ENCODE results near the gene GIMAP6. TPM values are rescaled to one million over a fixed set of nuclear protein-coding genes. Genes with fewer than 3 reads are reported as not detected.

Gene GIMAP6
- total and polyA plus RNA-seq, 2 of the 13 experiments (the other 11 are each of a cell fraction or from before 2014, with no cell fraction given): not detected

GRCh38 chr7:150648353-150649079 is 16.3 kb upstream of the GIMAP6 start:
- ATAC-seq (no peak), FAIRE-seq (no peak), DNase-seq (ENCODE audit: low spot score) (no peak)
- CTCF ChIA-PET (ENCODE audit: low intra/inter-chr PET ratio, low total read pairs): no interaction called here
- POLR2A ChIA-PET: no interaction called here
- Histone ChIP-seq H3K4me1 (ENCODE audit: insufficient read depth, low read length) (no peaks in the 10 kb centered on the region), H4K20me1 (ENCODE audit: insufficient read depth, low read length) (no peaks in the 10 kb centered on the region), H3K36me3 (replicated peaks in 1 of 2; ENCODE audit: control insufficient read depth in 1 of 2, insufficient read depth in 2 of 2, low read length in 2 of 2) (no peaks in the 10 kb centered on the region), H2AFZ (ENCODE audit: low read length) (no peak overlapping the region), H3K4me3 (replicated peaks in 1 of 3; ENCODE audit: insufficient read depth in 1 of 3, low read depth in 2 of 3, low read length in 3 of 3) (no peak overlapping the region), H3K9ac (ENCODE audit: insufficient read depth, low read depth, low read length) (no peak overlapping the region), H3K79me2 (ENCODE audit: insufficient read depth, low read length) (no peaks in the 10 kb centered on the region), H3K27ac (ENCODE audit: extremely low read length, insufficient read depth, low read length) (no peak overlapping the region), H3K4me2 (ENCODE audit: low read depth, low read length) (no peak overlapping the region), H3K9me3 (ENCODE audit: low read length) (no peaks in the 10 kb centered on the region), H3K27me3 (ENCODE audit: control insufficient read depth in 1 of 2, insufficient read depth in 2 of 2, low read length in 2 of 2) (no peaks in the 10 kb centered on the region)
- intact Hi-C loops (cut with micrococcal nuclease; ENCODE audit: unreplicated experiment): no loop called here
- TF ChIP-seq THRA (CRISPR knock-in tag; IDR thresholded peaks at IDR 0.05; ENCODE audit: borderline replicate concordance) (no peak), MED13 (CRISPR knock-in tag; IDR thresholded peaks at IDR 0.05) (no peak)
- in situ Hi-C loops (cut with HindIII; ENCODE audit: extremely low pct_ligation_motif_present, low pct_unique_long_range_greater_than_20kb): no loop called here
- BruUV-seq (replicated peaks): no TSS peak
- WGBS (ENCODE audit: low lambda C conversion rate): 23% methylated on average over 3 of the region's 3 CpGs

GRCh38 chr7:150645259-150646020 is 13.3 kb upstream of the GIMAP6 start:
- H3K9ac ChIP-seq (ENCODE audit: insufficient read depth, low read depth, low read length): no peak overlapping the region
- WGBS (ENCODE audit: low lambda C conversion rate): 15% methylated on average over 6 of the region's 6 CpGs
- in situ Hi-C loops (cut with HindIII; ENCODE audit: extremely low pct_ligation_motif_present, low pct_unique_long_range_greater_than_20kb): no loop called here
- H3K79me2 ChIP-seq (ENCODE audit: insufficient read depth, low read length): no peaks in the 10 kb centered on the region
- H3K9me3 ChIP-seq (ENCODE audit: low read length): no peaks in the 10 kb centered on the region
- POLR2A ChIA-PET: no interaction called here
- H3K27me3 ChIP-seq (ENCODE audit: control insufficient read depth in 1 of 2, insufficient read depth in 2 of 2, low read length in 2 of 2): no peaks in the 10 kb centered on the region
- ATAC-seq (no peak), FAIRE-seq (no peak), DNase-seq (ENCODE audit: low spot score) (no peak)
- H4K20me1 ChIP-seq (ENCODE audit: insufficient read depth, low read length): no peaks in the 10 kb centered on the region
- intact Hi-C loops (cut with micrococcal nuclease; ENCODE audit: unreplicated experiment): no loop called here
- CTCF ChIA-PET (ENCODE audit: low intra/inter-chr PET ratio, low total read pairs): no interaction called here
- H3K4me1 ChIP-seq (ENCODE audit: insufficient read depth, low read length): no peaks in the 10 kb centered on the region
- no TSS peak for BruUV-seq (replicated peaks)
- no peak overlapping the region for H3K4me3 ChIP-seq (replicated peaks in 1 of 3; ENCODE audit: insufficient read depth in 1 of 3, low read depth in 2 of 3, low read length in 3 of 3)
- no peak overlapping the region for H2AFZ ChIP-seq (ENCODE audit: low read length)
- TF ChIP-seq ELF3 (CRISPR knock-in tag; IDR thresholded peaks at IDR 0.05) (no peak), KDM2A (CRISPR knock-in tag; IDR thresholded peaks at IDR 0.05; ENCODE audit: borderline replicate concordance, low read depth) (no peak), CBFB (CRISPR knock-in tag; IDR thresholded peaks at IDR 0.05) (no peak), HNRNPK (IDR thresholded peaks at IDR 0.05; ENCODE audit: low read depth, low read length, poor library complexity, severe bottlenecking) (peak; percentile 94), PCBP2 (optimal IDR thresholded peaks at IDR 0.05; ENCODE audit: low read depth, low read length, poor library complexity, severe bottlenecking) (peak; percentile 42), PCBP1 (IDR thresholded peaks at IDR 0.05; ENCODE audit: borderline replicate concordance, low read depth, low read length) (0 out of 2 replicates have a peak, but pooled peaks have one; percentile 60), ATF3 (CRISPR knock-in tag; IDR thresholded peaks at IDR 0.05) (no peak)
- no peak overlapping the region for H3K4me2 ChIP-seq (ENCODE audit: low read depth, low read length)
- H3K36me3 ChIP-seq (replicated peaks in 1 of 2; ENCODE audit: control insufficient read depth in 1 of 2, insufficient read depth in 2 of 2, low read length in 2 of 2): no peaks in the 10 kb centered on the region
- no peak overlapping the region for H3K27ac ChIP-seq (ENCODE audit: extremely low read length, insufficient read depth, low read length)
